A549 treated with AZD9567 at 1 μM for 4 hours (cell line): ENCODE data around the gene PKD1L1. TPM values are rescaled to one million over a fixed set of nuclear protein-coding genes. Genes with fewer than 3 reads are reported as not detected.

ENCODE experiments used
- total RNA-seq: library from RNA; stranded (reverse); fragments of 200-300 nt; extraction: Qiagen RNA extraction; gene quantifications from 5 replicates; pipeline ENCODE4 v1.2.3, GENCODE V29; 2022; ENCODE audit not compliant: insufficient read depth

PKD1L1 gene, protein sequence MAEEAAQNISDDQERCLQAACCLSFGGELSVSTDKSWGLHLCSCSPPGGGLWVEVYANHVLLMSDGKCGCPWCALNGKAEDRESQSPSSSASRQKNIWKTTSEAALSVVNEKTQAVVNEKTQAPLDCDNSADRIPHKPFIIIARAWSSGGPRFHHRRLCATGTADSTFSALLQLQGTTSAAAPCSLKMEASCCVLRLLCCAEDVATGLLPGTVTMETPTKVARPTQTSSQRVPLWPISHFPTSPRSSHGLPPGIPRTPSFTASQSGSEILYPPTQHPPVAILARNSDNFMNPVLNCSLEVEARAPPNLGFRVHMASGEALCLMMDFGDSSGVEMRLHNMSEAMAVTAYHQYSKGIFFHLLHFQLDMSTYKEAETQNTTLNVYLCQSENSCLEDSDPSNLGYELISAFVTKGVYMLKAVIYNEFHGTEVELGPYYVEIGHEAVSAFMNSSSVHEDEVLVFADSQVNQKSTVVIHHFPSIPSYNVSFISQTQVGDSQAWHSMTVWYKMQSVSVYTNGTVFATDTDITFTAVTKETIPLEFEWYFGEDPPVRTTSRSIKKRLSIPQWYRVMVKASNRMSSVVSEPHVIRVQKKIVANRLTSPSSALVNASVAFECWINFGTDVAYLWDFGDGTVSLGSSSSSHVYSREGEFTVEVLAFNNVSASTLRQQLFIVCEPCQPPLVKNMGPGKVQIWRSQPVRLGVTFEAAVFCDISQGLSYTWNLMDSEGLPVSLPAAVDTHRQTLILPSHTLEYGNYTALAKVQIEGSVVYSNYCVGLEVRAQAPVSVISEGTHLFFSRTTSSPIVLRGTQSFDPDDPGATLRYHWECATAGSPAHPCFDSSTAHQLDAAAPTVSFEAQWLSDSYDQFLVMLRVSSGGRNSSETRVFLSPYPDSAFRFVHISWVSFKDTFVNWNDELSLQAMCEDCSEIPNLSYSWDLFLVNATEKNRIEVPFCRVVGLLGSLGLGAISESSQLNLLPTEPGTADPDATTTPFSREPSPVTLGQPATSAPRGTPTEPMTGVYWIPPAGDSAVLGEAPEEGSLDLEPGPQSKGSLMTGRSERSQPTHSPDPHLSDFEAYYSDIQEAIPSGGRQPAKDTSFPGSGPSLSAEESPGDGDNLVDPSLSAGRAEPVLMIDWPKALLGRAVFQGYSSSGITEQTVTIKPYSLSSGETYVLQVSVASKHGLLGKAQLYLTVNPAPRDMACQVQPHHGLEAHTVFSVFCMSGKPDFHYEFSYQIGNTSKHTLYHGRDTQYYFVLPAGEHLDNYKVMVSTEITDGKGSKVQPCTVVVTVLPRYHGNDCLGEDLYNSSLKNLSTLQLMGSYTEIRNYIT (N-terminal part only)
- 0.05 to 0.28 TPM (median 0.20 TPM) in 4 of 5 replicates, not detected in the other for total RNA-seq

DNA sequence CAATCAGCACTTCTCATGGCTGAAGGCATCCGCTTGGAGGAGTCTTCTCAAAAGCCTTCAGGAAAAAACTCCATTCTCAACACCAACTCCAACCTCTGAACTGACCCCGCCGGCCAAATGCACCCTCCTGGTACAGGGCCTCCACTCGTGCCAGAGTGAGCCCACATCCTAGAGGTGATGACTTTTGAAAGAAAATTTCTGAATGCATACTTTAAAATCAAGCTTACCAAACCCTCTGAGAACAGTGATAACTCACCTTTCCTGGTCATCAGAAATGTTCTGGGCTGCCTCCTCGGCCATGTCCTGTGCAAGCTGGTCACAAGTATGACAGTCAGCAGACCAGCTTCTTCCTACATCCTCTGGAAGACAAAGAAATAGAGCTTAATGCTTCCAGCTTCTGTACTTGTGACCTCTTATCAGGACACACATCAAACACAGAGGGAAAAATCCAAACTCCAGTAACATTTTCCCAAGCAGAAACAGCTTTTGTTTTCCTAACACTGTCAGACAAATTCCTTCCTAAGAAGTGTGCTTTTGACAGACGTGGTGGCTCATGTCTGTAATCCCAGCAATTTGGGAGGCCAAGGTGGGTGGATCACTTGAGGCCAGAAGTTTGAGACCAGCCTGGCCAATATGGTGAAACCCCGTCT lies at the start of gene PKD1L1:
TSS of gene PKD1L1 (minus strand) at position 326 of the 650 bp plus-strand sequence. CDS start at position 300, 26 bp downstream.

DNA sequence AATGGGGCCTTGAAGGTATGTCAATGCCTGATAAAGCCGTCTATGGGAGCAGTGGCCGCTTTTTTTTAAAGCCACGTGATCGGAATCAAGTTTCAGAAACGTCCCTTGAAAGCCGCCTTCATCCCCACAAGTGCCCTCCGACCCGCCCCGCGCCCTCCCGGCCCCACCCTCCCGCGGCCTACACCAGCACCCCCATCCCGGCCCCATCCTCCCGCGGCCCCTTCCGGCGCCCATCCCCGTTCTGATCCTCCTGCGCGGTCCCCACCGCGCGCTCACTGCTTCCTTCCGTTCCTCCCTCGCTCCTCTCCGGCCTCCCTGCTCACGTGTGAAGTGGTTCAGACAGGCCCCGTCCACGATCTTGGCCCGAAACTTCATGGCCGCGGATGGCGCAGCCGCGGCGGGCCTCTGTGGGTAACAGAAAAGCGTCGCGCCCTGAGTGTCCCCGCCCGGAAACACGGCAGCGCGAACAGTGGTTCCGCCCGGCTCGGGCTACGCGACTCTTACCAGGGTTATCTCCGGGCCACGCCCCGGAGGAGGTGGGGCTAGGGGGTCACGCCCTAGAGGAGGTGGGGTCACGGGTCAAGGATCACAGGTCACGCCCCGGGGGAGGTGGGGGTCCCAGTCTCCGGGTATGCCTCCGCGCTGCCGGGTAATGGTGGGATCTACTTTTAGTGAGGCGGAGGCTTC lies 31.0 kb upstream of the PKD1L1 start, which contains the start of gene HUS1:
TSS of gene HUS1 (minus strand) at position 471 of the 687 bp plus-strand sequence. CDS start at position 375, 96 bp downstream.

Other genes with a start within 250 kb of the PKD1L1 start
- 16.1 to 30.4 TPM (median 19.9 TPM) in 5 replicates for gene HUS1, start 31.1 kb upstream of the PKD1L1 start, total RNA-seq
- 0.14 TPM in 1 of 5 replicates, not detected in the others for gene SUN3, start 80.6 kb upstream of the PKD1L1 start, total RNA-seq
- 0.17 to 0.51 TPM (median 0.29 TPM) in 4 of 5 replicates, not detected in the other for gene C7orf57, start 87.1 kb upstream of the PKD1L1 start, total RNA-seq
- 65.8 to 98.1 TPM (median 78.2 TPM) in 5 replicates for gene UPP1, start 140.8 kb upstream of the PKD1L1 start, total RNA-seq
- gene ABCA13, start 223.0 kb upstream of the PKD1L1 start, total RNA-seq, result 0.01 to 0.06 TPM (median 0.03 TPM) in 4 of 5 replicates, not detected in the other